Endothelial cell of umbilical vein (primary cell): ENCODE results near the gene AP5B1. TPM values are rescaled to one million over a fixed set of nuclear protein-coding genes. Genes with fewer than 3 reads are reported as not detected.

Experiments
- BruUV-seq: library from RNA; stranded (reverse); fragments of 400-500 nt; replicated peaks from 2 replicates; lab custom pipeline; 2021; lab: Mats Ljungman, UMichigan
- CTCF ChIA-PET: fragments of 300-600, 350-600 bp; sonication (Branson Sonifier 250); formaldehyde crosslinking; loops from one replicate; lab custom pipeline; 2021; ENCODE audit warnings: antibody characterized with exemption, inconsistent platforms; lab: Charles Lee
- POLR2A ChIA-PET: fragments of 300-600, 350-600 bp; sonication (Branson Sonifier 250); formaldehyde crosslinking; loops from one replicate; lab custom pipeline; 2021; ENCODE audit warnings: antibody characterized with exemption, inconsistent platforms; lab: Charles Lee
- DNase-seq: peaks from one replicate; pipeline ENCODE4 v3.0.0-alpha.2; 2011; ENCODE audit warnings: low read depth, low spot score
- FAIRE-seq: peaks from 2 replicates; lab custom pipeline; 2011; peaks lifted over from hg19 to GRCh38; lab: Jason Lieb, UNC
- H2AFZ ChIP-seq: 2 replicates; pipeline ENCODE4 v1.6.0; 2012; ENCODE audit warnings: low read depth, low read length, control low read depth, inconsistent platforms
- H3K27ac ChIP-seq: 2 replicates; pipeline ENCODE4 v1.5.1; 2011; ENCODE audit warnings: low read depth, mild to moderate bottlenecking, control low read depth, low read length, moderate library complexity; ENCODE audit not compliant: insufficient read depth
- H3K27me3 ChIP-seq, 2 experiments: 2 replicates each; pipeline versions ENCODE4 v1.6.0 to v1.6.1; 2011; ENCODE audit warnings: low read length in 2 of 2, mixed read lengths in 1 of 2; ENCODE audit not compliant: control insufficient read depth in 2 of 2, insufficient read depth in 2 of 2
- H3K36me3 ChIP-seq, 2 experiments: 2 replicates in 1 of 2; 3 replicates in 1 of 2; pipeline ENCODE4 v1.5.1; 2011; ENCODE audit warnings: low read length in 2 of 2, mild to moderate bottlenecking in 1 of 2, moderate library complexity in 1 of 2; ENCODE audit not compliant: control insufficient read depth in 2 of 2, insufficient read depth in 2 of 2; ENCODE audit errors: extremely low read depth in 1 of 2
- H3K4me1 ChIP-seq: 3 replicates; pipeline ENCODE4 v1.5.1; 2011; ENCODE audit warnings: mild to moderate bottlenecking, low read length; ENCODE audit not compliant: control insufficient read depth, insufficient read depth; ENCODE audit errors: extremely low read depth
- H3K4me2 ChIP-seq: 2 replicates; pipeline ENCODE4 v1.6.1; 2011; ENCODE audit warnings: low read length, control low read depth, mixed read lengths; ENCODE audit not compliant: insufficient read depth
- H3K4me3 ChIP-seq, 3 experiments: fragments of 200-600 bp in 1 of 3; sonication (generic), shearing (Covaris generic) in 1 of 3; replicated peaks in 1 of 3; 2 replicates each; pipeline ENCODE4 v1.5.1; 2011 to 2016; ENCODE audit warnings: control low read depth in 3 of 3, low read length in 3 of 3, mild to moderate bottlenecking in 2 of 3, inconsistent platforms in 1 of 3, low read depth in 1 of 3, moderate library complexity in 1 of 3; ENCODE audit not compliant: insufficient read depth in 1 of 3
- H3K79me2 ChIP-seq: 2 replicates; pipeline ENCODE4 v1.6.0; 2012; ENCODE audit warnings: low read length, inconsistent platforms; ENCODE audit not compliant: control insufficient read depth, insufficient read depth
- H3K9ac ChIP-seq: replicated peaks from 2 replicates; pipeline ENCODE3; 2011; ENCODE audit warnings: low read length, control low read depth; ENCODE audit not compliant: insufficient read depth; ENCODE audit errors: extremely low read depth
- H3K9me1 ChIP-seq: replicated peaks from 3 replicates; pipeline ENCODE4 v1.6.0; 2011; ENCODE audit warnings: mild to moderate bottlenecking, low read length; ENCODE audit not compliant: control insufficient read depth, insufficient read depth; ENCODE audit errors: extremely low read depth
- H3K9me3 ChIP-seq: replicated peaks from 2 replicates; pipeline ENCODE4 v1.5.1; 2012; ENCODE audit warnings: low read length, inconsistent platforms; ENCODE audit not compliant: control insufficient read depth, insufficient read depth
- H4K20me1 ChIP-seq: replicated peaks from 2 replicates; pipeline ENCODE3; 2011; ENCODE audit warnings: mild to moderate bottlenecking, low read length; ENCODE audit not compliant: control insufficient read depth, insufficient read depth; ENCODE audit errors: extremely low read depth
- CTCF ChIP-seq, 2 donors: IDR thresholded peaks; 1 replicate in 1 of 2; 2 replicates in 1 of 2; pipeline ENCODE4 v1.5.1; 2011; ENCODE audit warnings: low read length in 2 of 2, mild to moderate bottlenecking in 2 of 2, moderate library complexity in 2 of 2, control low read depth in 1 of 2, inconsistent platforms in 1 of 2, low read depth in 1 of 2; ENCODE audit not compliant: insufficient read depth in 1 of 2; ENCODE audit errors: extremely low read depth in 1 of 2
- EZH2 ChIP-seq: IDR thresholded peaks from 2 replicates; pipeline ENCODE4 v1.6.1; 2012; ENCODE audit warnings: borderline replicate concordance, low read depth, mild to moderate bottlenecking, moderate library complexity, low read length, inconsistent platforms; ENCODE audit not compliant: severe bottlenecking
- FOS ChIP-seq: IDR thresholded peaks from 2 replicates; pipeline ENCODE4 v1.6.1; 2011; ENCODE audit warnings: mild to moderate bottlenecking, low read length, moderate library complexity, borderline replicate concordance; ENCODE audit not compliant: insufficient read depth
- GATA2 ChIP-seq: IDR thresholded peaks from 2 replicates; pipeline ENCODE4 v1.7.0; 2011; ENCODE audit warnings: low read depth, mild to moderate bottlenecking, moderate library complexity, mixed read lengths, low read length; ENCODE audit not compliant: insufficient read length, insufficient read depth
- JUN ChIP-seq: IDR thresholded peaks from 2 replicates; pipeline ENCODE4 v1.6.1; 2011; ENCODE audit warnings: borderline replicate concordance, low read depth; ENCODE audit not compliant: insufficient read length, insufficient read depth
- MAX ChIP-seq: IDR thresholded peaks from 2 replicates; pipeline ENCODE4 v1.6.1; 2011; ENCODE audit not compliant: insufficient read depth, insufficient read length
- MYC ChIP-seq: IDR thresholded peaks from one replicate; pipeline ENCODE4 v1.6.1; 2011; ENCODE audit warnings: mild to moderate bottlenecking, low read depth, low read length
- POLR2A ChIP-seq: IDR thresholded peaks from 2 replicates; pipeline ENCODE4 v1.6.1; 2012; ENCODE audit warnings: low read depth, mild to moderate bottlenecking, control low read depth, low read length
- POLR2AphosphoS5 ChIP-seq: IDR thresholded peaks from 2 replicates; pipeline ENCODE4 v1.6.1; 2012; ENCODE audit warnings: low read depth, mild to moderate bottlenecking, control low read depth, low read length, moderate library complexity; ENCODE audit not compliant: insufficient read depth
- dilution Hi-C: fragments of 300-500 bp; cut with MboI; formaldehyde crosslinking; loops from one replicate; pipeline ENCODE4 v1.15.0; 2019; ENCODE audit warnings: low sequenced_read_pairs; ENCODE audit not compliant: extremely low pct_ligation_motif_present
- intact Hi-C: fragments of 100-400 bp; cut with micrococcal nuclease; formaldehyde crosslinking; loops from one replicate; pipeline ENCODE4 v1.10.0; 2022
- polyA plus RNA-seq, 4 experiments: library from polyadenylated mRNA; depleted of rRNA in 3 of 4; stranded (reverse) in 3 of 4; unstranded in 1 of 4; fragments of >200 nt; gene quantifications; 2 replicates each; pipeline versions ENCODE4 v1.2.1 to v1.2.3, GENCODE V29; 2011 to 2012; ENCODE audit warnings: missing spikeins in 1 of 4
- total RNA-seq: library from RNA; stranded (reverse); gene quantifications from 2 replicates; pipeline ENCODE4 v1.2.3, GENCODE V29; 2021

AP5B1 gene
- total and polyA plus RNA-seq, 2 donors (not counting 3 experiments of a cell fraction or from before 2014, with no cell fraction given): 9.2 to 15.3 TPM

GRCh38 chr11:65773784-65774411 is 6.9 kb downstream of the AP5B1 start:
- Histone ChIP-seq H3K4me3 (no peak overlapping the region), H4K20me1 (no peaks in the 10 kb centered on the region), H3K9ac (no peak overlapping the region), H3K9me3 (no peaks in the 10 kb centered on the region), H3K79me2 (peaks cover 11% of the 10 kb centered on the region), H3K4me1 (no peaks in the 10 kb centered on the region), H3K36me3 (peaks cover 9 to 12% of the 10 kb centered on the region in 2 experiments), H3K4me2 (no peak overlapping the region), H3K9me1 (no peaks in the 10 kb centered on the region), H3K27me3 (no peaks in the 10 kb centered on the region), H3K27ac (no peak overlapping the region), H2AFZ (no peak overlapping the region)
- no peak for FAIRE-seq
- no TSS peak for BruUV-seq
- TF ChIP-seq JUN: no peak
- no peak for TF ChIP-seq FOS
- no peak for TF ChIP-seq GATA2
- no peak for TF ChIP-seq POLR2AphosphoS5
- TF ChIP-seq POLR2A: no peak
- no peak for TF ChIP-seq CTCF (IDR thresholded peaks at IDR 0.05; ENCODE audit: extremely low read depth in 1 of 2, insufficient read depth in 1 of 2, low read depth in 1 of 2, low read length in 2 of 2)
- TF ChIP-seq MAX: no peak
- no peak for TF ChIP-seq MYC
- TF ChIP-seq EZH2: no peak
- POLR2A ChIA-PET: no interaction called here
- CTCF ChIA-PET: interaction anchor here (0.8 to 3.7 kb wide), 4 partner anchors 9 to 215 kb away, joined by 3 to 10 read pairs (median 5); partner anchors contain the start of gene KAT5
- intact Hi-C loops (no loop called here), dilution Hi-C loops (no loop called here)
- DNase-seq: no peak
